ENCODE data around the gene VILL. TPM values are rescaled to one million over a fixed set of nuclear protein-coding genes. Genes with fewer than 3 reads are reported as not detected.

Gene VILL
- total RNA-seq, 1 donor from 2014 or later, result 12.8 TPM

GRCh38 chr3:37993067-37993455 is 2.5 kb downstream of the VILL start:
- Mint-ChIP-seq H3K27ac (no peak overlapping the region), H3K9me3 (no peaks in the 10 kb centered on the region), H3K36me3 (ENCODE audit: low read depth) (peaks cover 20% of the 10 kb centered on the region), H3K4me1 (ENCODE audit: low read depth) (peaks cover 36% of the 10 kb centered on the region), H3K27me3 (ENCODE audit: low read depth) (no peaks in the 10 kb centered on the region), H3K4me3 (ENCODE audit: low read depth) (peak overlapping the region; percentile 83)
- intact Hi-C loops (cut with micrococcal nuclease), result no loop called here
- no peak for DNase-seq (ENCODE audit: low spot score)

- H3K36me3 Mint-ChIP-seq (ENCODE audit: low read depth), result peaks cover 20% of the 10 kb centered on the region
- no peaks in the 10 kb centered on the region for H3K27me3 Mint-ChIP-seq (ENCODE audit: low read depth)
- peak overlapping the region; percentile 83 for H3K4me3 Mint-ChIP-seq (ENCODE audit: low read depth)
- no peaks in the 10 kb centered on the region for H3K9me3 Mint-ChIP-seq
- DNase-seq (ENCODE audit: low spot score), result no peak
- intact Hi-C loops (cut with micrococcal nuclease), result no loop called here
- peaks cover 38% of the 10 kb centered on the region for H3K4me1 Mint-ChIP-seq (ENCODE audit: low read depth)
- peak overlapping the region; percentile 87 for H3K27ac Mint-ChIP-seq
Measured at GRCh38 chr3:37993460-37993819, 2.9 kb downstream of the VILL start.

DNA sequence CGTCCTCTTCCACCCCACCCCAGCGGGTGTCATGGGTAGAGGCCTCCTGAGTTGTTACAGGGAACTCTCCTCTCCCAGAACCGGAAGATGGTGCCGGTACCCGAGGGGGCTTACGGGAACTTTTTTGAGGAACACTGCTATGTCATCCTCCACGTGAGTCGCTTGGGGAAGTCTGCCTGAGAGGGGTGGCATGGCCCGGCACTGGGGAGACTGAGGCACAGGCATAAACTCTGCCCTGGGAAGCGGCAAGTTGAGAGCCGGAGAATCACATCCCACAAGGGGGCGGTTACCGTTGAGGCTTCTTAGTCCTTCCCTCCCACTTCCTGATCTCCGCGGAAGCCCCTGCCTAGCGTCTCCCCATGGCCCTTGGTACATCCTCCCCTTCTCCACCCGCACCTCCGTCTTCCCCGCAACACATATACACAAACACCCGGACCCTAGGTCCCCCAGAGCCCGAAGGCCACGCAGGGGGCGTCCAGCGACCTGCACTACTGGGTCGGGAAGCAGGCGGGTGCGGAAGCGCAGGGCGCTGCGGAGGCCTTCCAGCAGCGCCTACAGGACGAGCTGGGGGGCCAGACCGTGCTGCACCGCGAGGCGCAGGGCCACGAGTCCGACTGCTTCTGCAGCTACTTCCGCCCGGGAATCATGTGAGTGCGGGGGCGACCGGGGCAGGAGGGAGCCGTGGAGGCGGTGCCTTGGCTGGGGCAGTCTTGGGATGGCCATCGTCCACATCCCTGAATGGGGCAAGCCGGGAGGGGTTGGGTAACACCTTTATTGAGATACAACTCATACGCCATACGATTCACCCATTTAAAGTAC is 3.4 kb downstream of the VILL start:
- intact Hi-C loops (cut with micrococcal nuclease), result loop anchor here (1.0 to 2.0 kb wide), 3 partner anchors 20 to 143 kb away; partner anchors contain the start of gene ACAA1
- Mint-ChIP-seq H3K4me3 (ENCODE audit: low read depth) (peak overlapping the region; percentile 83), H3K27ac (peak overlapping the region; percentile 87), H3K36me3 (ENCODE audit: low read depth) (peaks cover 20% of the 10 kb centered on the region), H3K4me1 (ENCODE audit: low read depth) (peaks cover 43% of the 10 kb centered on the region), H3K9me3 (no peaks in the 10 kb centered on the region), H3K27me3 (ENCODE audit: low read depth) (no peaks in the 10 kb centered on the region)
- peak; percentile 54 for DNase-seq (ENCODE audit: low spot score)

GRCh38 chr3:37994639-37994972 is 4.0 kb downstream of the VILL start:
- H3K4me3 Mint-ChIP-seq (ENCODE audit: low read depth), result peak overlapping the region; percentile 83
- peaks cover 48% of the 10 kb centered on the region for H3K4me1 Mint-ChIP-seq (ENCODE audit: low read depth)
- H3K27ac Mint-ChIP-seq, result peak overlapping the region; percentile 87
- no peak for DNase-seq (ENCODE audit: low spot score)
- intact Hi-C loops (cut with micrococcal nuclease), result loop anchor here (1.0 to 2.0 kb wide), 3 partner anchors 20 to 142 kb away; partner anchors contain the start of gene ACAA1
- H3K36me3 Mint-ChIP-seq (ENCODE audit: low read depth), result peaks cover 23% of the 10 kb centered on the region
- H3K9me3 Mint-ChIP-seq, result no peaks in the 10 kb centered on the region
- no peaks in the 10 kb centered on the region for H3K27me3 Mint-ChIP-seq (ENCODE audit: low read depth)

DNA sequence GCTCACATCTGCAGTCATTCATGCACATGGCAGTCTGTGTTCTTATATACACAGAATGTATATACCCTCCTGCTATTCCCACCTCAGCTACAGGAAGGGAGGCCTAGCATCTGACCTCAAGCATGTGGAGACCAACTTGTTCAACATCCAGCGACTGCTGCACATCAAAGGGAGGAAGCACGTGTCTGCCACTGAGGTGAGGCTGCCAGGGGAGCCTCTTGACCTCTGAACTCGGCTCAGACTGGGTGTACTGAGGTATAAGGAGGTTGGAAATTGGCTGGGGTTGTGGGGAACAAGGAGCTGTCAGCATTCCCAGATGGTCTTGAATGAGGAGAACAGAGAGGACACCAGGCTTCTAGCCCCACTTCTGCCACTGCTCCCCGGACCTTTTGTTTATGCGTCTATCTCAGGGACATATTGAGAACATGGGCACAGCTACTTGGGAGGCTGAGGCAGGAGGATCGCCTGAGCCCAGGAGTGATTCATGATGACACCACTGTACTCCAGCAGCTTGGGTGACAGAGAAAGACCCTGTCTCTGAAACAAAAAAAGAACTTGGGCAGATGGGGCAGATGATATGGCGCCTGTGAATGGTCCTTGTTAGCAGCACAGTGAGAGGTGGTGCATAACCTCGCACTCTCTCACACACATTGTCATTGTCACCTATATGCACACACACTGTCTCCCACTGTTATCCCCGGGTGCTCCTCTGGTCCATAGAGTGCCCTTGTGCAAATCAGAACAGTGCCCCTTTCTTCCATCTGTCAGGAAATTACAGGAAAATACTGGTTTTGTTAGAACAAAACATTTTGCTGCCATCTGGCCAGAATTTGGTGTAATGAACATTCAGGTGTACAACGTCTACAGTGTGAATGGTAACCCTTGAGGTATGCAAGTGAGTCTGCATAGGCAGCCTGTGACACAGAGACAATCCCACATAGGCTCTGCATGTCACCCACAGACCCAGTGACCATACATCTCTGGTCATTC is 5.4 kb downstream of the VILL start:
- Mint-ChIP-seq H3K27me3 (ENCODE audit: low read depth) (no peaks in the 10 kb centered on the region), H3K4me1 (ENCODE audit: low read depth) (peaks cover 48% of the 10 kb centered on the region), H3K27ac (peak overlapping the region; percentile 87), H3K4me3 (ENCODE audit: low read depth) (peak overlapping the region; percentile 83), H3K36me3 (ENCODE audit: low read depth) (peaks cover 32% of the 10 kb centered on the region), H3K9me3 (no peaks in the 10 kb centered on the region)
- DNase-seq (ENCODE audit: low spot score), result no peak
- intact Hi-C loops (cut with micrococcal nuclease), result loop anchor here (2.0 kb wide), 1 partner anchor 141 kb away; the partner anchor contains the start of gene ACAA1

DNA sequence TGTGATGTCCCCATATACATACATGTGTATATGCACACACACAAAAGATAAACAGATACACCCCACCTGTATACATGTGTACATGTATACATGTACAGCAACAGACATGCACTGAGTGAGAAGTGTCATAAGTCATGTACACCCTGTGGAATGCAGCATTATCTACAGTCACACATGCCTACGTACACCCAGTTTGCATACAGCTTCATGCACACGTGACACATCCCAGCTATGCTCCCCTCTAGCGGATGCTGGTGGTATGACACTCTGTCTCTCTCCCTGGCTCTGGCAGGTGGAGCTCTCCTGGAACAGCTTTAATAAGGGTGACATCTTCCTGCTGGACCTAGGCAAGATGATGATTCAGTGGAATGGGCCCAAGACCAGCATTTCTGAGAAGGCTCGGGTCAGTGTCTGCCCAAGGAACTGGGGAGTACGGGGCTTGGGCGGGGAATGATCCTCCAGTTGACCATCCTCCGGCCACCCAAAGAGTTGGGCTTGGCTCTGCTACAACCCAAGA is 6.3 kb downstream of the VILL start:
- peak; percentile 76 for DNase-seq (ENCODE audit: low spot score)
- Mint-ChIP-seq H3K27me3 (ENCODE audit: low read depth) (no peaks in the 10 kb centered on the region), H3K4me1 (ENCODE audit: low read depth) (peaks cover 48% of the 10 kb centered on the region), H3K27ac (peak overlapping the region; percentile 69), H3K9me3 (no peaks in the 10 kb centered on the region), H3K4me3 (ENCODE audit: low read depth) (peak overlapping the region; percentile 38), H3K36me3 (ENCODE audit: low read depth) (peaks cover 32% of the 10 kb centered on the region)
- intact Hi-C loops (cut with micrococcal nuclease), result no loop called here

GRCh38 chr3:37997342-37997741 is 6.8 kb downstream of the VILL start:
- H3K36me3 Mint-ChIP-seq (ENCODE audit: low read depth), result peaks cover 33% of the 10 kb centered on the region
- no peak for DNase-seq (ENCODE audit: low spot score)
- H3K4me1 Mint-ChIP-seq (ENCODE audit: low read depth), result peaks cover 48% of the 10 kb centered on the region
- intact Hi-C loops (cut with micrococcal nuclease), result no loop called here
- H3K27me3 Mint-ChIP-seq (ENCODE audit: low read depth), result no peaks in the 10 kb centered on the region
- no peaks in the 10 kb centered on the region for H3K9me3 Mint-ChIP-seq
- H3K27ac Mint-ChIP-seq, result no peak overlapping the region
- H3K4me3 Mint-ChIP-seq (ENCODE audit: low read depth), result no peak overlapping the region

- peak overlapping the region; percentile 83 for H3K27ac Mint-ChIP-seq
- intact Hi-C loops (cut with micrococcal nuclease), result no loop called here
- DNase-seq (ENCODE audit: low spot score), result no peak
- H3K27me3 Mint-ChIP-seq (ENCODE audit: low read depth), result no peaks in the 10 kb centered on the region
- no peaks in the 10 kb centered on the region for H3K9me3 Mint-ChIP-seq
- peaks cover 48% of the 10 kb centered on the region for H3K4me1 Mint-ChIP-seq (ENCODE audit: low read depth)
- peaks cover 35% of the 10 kb centered on the region for H3K36me3 Mint-ChIP-seq (ENCODE audit: low read depth)
- H3K4me3 Mint-ChIP-seq (ENCODE audit: low read depth), result no peak overlapping the region
Measured at GRCh38 chr3:37997791-37998370, 7.3 kb downstream of the VILL start.

GRCh38 chr3:37999836-38000235 is 9.2 kb downstream of the VILL start:
- Mint-ChIP-seq H3K27ac (peak overlapping the region; percentile 37), H3K4me3 (ENCODE audit: low read depth) (no peak overlapping the region), H3K27me3 (ENCODE audit: low read depth) (no peaks in the 10 kb centered on the region), H3K4me1 (ENCODE audit: low read depth) (peaks cover 44% of the 10 kb centered on the region), H3K36me3 (ENCODE audit: low read depth) (peaks cover 45% of the 10 kb centered on the region), H3K9me3 (no peaks in the 10 kb centered on the region)
- DNase-seq (ENCODE audit: low spot score), result no peak
- intact Hi-C loops (cut with micrococcal nuclease), result no loop called here

DNA sequence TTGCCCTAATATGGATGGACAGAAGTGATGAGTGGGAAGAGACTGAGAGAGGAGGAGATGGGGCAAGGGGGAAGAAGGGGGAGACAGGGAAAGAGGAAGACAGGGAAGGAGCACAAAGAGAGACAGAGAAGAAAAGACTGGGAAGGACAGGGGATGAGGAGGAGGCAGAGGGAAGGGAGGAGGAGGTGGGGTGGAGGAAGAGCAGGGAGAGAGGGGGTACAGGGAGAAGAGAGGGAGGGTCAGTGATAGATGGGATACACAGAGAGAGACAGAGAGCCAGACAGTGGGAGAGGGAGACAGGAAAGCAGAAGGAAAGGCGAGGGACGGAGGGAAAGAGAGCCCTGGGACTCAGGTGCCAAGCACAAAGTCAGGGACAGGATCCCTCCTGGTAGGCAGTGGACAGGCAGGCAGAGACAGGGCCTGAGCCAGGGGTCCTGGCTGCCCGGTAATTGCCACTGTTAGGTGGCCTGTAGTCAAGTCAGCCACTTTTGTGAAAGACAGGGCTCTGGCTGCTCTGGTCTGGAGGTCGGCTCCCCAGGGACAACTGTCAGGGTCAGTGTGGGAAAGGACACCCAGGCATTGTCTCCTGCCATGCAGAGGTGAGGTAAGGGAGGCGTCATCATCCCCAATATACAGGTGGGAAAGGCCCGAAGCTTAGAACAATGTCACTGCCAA is 9.8 kb downstream of the VILL start:
- H3K36me3 Mint-ChIP-seq (ENCODE audit: low read depth), result peaks cover 49% of the 10 kb centered on the region
- DNase-seq (ENCODE audit: low spot score), result no peak
- intact Hi-C loops (cut with micrococcal nuclease), result no loop called here
- H3K27me3 Mint-ChIP-seq (ENCODE audit: low read depth), result no peaks in the 10 kb centered on the region
- H3K27ac Mint-ChIP-seq, result peak overlapping the region; percentile 8
- H3K4me1 Mint-ChIP-seq (ENCODE audit: low read depth), result peaks cover 39% of the 10 kb centered on the region
- H3K9me3 Mint-ChIP-seq, result no peaks in the 10 kb centered on the region
- H3K4me3 Mint-ChIP-seq (ENCODE audit: low read depth), result no peak overlapping the region

- Mint-ChIP-seq H3K4me3 (ENCODE audit: low read depth) (no peak overlapping the region), H3K36me3 (ENCODE audit: low read depth) (peaks cover 46% of the 10 kb centered on the region), H3K27ac (no peak overlapping the region), H3K9me3 (no peaks in the 10 kb centered on the region), H3K4me1 (ENCODE audit: low read depth) (peaks cover 33% of the 10 kb centered on the region), H3K27me3 (ENCODE audit: low read depth) (no peaks in the 10 kb centered on the region)
- intact Hi-C loops (cut with micrococcal nuclease), result no loop called here
- no peak for DNase-seq (ENCODE audit: low spot score)
Measured at GRCh38 chr3:38000965-38001455, 10.4 kb downstream of the VILL start.
